ENCODE data around the gene SMAD3.

DNA sequence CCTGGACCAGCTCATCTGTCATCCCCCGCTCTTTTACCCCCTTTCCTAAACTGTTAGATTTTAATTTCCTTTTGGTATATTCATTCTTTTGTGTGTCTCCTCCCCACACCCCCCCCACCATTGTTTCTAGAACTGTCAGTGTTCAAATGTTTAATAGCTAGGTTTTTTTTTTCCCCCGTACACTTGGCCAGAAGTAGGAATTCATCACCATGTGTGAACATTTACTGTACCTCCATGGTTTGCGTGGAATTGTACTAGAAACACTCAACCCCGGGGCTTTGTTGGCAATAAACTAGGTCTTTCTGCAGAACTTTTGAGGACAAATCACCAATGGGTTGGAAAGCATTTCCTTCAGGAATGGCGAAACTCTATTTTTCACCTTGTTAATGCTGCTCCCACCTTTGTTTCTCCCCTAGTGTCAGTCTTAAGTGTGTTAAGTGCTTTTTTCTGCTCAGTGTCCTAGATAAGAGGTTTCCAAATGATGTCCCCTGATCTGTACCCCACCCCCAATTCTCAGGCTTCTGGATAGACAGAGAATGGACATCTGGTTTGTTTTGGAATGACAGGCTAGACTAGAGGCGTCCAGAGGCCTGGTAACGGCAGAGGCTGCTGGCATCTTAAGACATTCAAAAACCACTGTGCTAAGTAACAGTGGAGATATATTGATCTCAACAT lies 76.8 kb downstream of the SMAD3 start:
- TF ChIP-seq, protein P1, sequence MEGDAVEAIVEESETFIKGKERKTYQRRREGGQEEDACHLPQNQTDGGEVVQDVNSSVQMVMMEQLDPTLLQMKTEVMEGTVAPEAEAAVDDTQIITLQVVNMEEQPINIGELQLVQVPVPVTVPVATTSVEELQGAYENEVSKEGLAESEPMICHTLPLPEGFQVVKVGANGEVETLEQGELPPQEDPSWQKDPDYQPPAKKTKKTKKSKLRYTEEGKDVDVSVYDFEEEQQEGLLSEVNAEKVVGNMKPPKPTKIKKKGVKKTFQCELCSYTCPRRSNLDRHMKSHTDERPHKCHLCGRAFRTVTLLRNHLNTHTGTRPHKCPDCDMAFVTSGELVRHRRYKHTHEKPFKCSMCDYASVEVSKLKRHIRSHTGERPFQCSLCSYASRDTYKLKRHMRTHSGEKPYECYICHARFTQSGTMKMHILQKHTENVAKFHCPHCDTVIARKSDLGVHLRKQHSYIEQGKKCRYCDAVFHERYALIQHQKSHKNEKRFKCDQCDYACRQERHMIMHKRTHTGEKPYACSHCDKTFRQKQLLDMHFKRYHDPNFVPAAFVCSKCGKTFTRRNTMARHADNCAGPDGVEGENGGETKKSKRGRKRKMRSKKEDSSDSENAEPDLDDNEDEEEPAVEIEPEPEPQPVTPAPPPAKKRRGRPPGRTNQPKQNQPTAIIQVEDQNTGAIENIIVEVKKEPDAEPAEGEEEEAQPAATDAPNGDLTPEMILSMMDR (conservative IDR thresholded peaks at IDR 0.05) = no peak
- no peak for TF ChIP-seq EZH2 (IDR thresholded peaks at IDR 0.05; ENCODE audit: low read depth)

All from PC-9 (cell line).